GM21737 (cell line): ENCODE measurements around the gene KTI12.

ENCODE experiments used
- ATAC-seq: cut with Tn5 transposase; IDR thresholded peaks from one replicate; pipeline ENCODE4 v1.9.1; 2021; ENCODE audit warnings: mild to moderate bottlenecking, moderate library complexity; ENCODE audit not compliant: unreplicated experiment

Gene KTI12

GRCh38 chr1:51989582-51990477 is 43.8 kb downstream of the KTI12 start:
- no peak for ATAC-seq

- ATAC-seq: no peak
Measured at GRCh38 chr1:51988254-51988653, 45.4 kb downstream of the KTI12 start.

GRCh38 chr1:51986718-51987117 is 46.9 kb downstream of the KTI12 start:
- ATAC-seq: no peak

GRCh38 chr1:51982161-51982560 is 51.4 kb downstream of the KTI12 start:
- no peak for ATAC-seq
